Neural progenitor cell (in vitro differentiated cells): ENCODE data around the gene RBM15. TPM values are rescaled to one million over a fixed set of nuclear protein-coding genes. Genes with fewer than 3 reads are reported as not detected.

Experiments used
- DNase-seq: peaks from one replicate; pipeline ENCODE4 v3.0.0-alpha.2; 2016; ENCODE audit warnings: low spot score
- H2AFZ ChIP-seq: fragments of 200-600 bp; sonication (generic); replicated peaks from 2 replicates; pipeline ENCODE4 v1.6.1; 2016; ENCODE audit warnings: antibody characterized with exemption
- H3F3A ChIP-seq: fragments of 200-600 bp; sonication (generic); 2 replicates; pipeline ENCODE4 v1.6.1; 2016; ENCODE audit warnings: antibody characterized with exemption, low read depth
- H3K27ac ChIP-seq: fragments of 200-600 bp; sonication (generic); 2 replicates; pipeline ENCODE4 v1.5.1; 2016; ENCODE audit warnings: mild to moderate bottlenecking
- H3K27me3 ChIP-seq: fragments of 200-600 bp; sonication (generic); 2 replicates; pipeline ENCODE4 v1.6.1; 2016; ENCODE audit warnings: mild to moderate bottlenecking, moderate library complexity
- H3K36me3 ChIP-seq: fragments of 200-600 bp; sonication (generic); 2 replicates; pipeline ENCODE4 v1.5.1; 2016
- H3K4me1 ChIP-seq: fragments of 200-600 bp; sonication (generic); 2 replicates; pipeline ENCODE4 v1.6.1; 2016; ENCODE audit warnings: mixed run types
- H3K4me2 ChIP-seq: fragments of 200-600 bp; sonication (generic); 2 replicates; pipeline ENCODE4 v1.6.1; 2016
- H3K4me3 ChIP-seq: fragments of 200-600 bp; sonication (generic); 2 replicates; pipeline ENCODE4 v1.5.1; 2016
- H3K79me2 ChIP-seq: fragments of 200-600 bp; sonication (generic); 2 replicates; pipeline ENCODE4 v1.6.1; 2016; ENCODE audit warnings: low read depth
- H3K9ac ChIP-seq: fragments of 200-600 bp; sonication (generic); 2 replicates; pipeline ENCODE4 v1.6.1; 2016
- H3K9me3 ChIP-seq: fragments of 200-600 bp; sonication (generic); 2 replicates; pipeline ENCODE4 v1.5.1; 2016; ENCODE audit warnings: low read depth
- H4K20me1 ChIP-seq: fragments of 200-600 bp; sonication (generic); 2 replicates; pipeline ENCODE4 v1.6.1; 2016; ENCODE audit warnings: low read depth
- H3K27ac Mint-ChIP-seq: 3 replicates; pipeline ENCODE4 v1.8.0; 2021; ENCODE audit warnings: mixed read lengths
- H3K27me3 Mint-ChIP-seq: 2 replicates; pipeline ENCODE4 v1.8.0; 2022; ENCODE audit warnings: low read depth, mild to moderate bottlenecking, inconsistent platforms, moderate library complexity, mixed read lengths; ENCODE audit not compliant: insufficient read depth
- H3K36me3 Mint-ChIP-seq: 3 replicates; pipeline ENCODE4 v1.8.0; 2021; ENCODE audit warnings: mixed read lengths
- H3K4me1 Mint-ChIP-seq: 3 replicates; pipeline ENCODE4 v1.8.0; 2021; ENCODE audit warnings: mixed read lengths
- H3K4me3 Mint-ChIP-seq: 3 replicates; pipeline ENCODE4 v1.8.0; 2021; ENCODE audit warnings: mild to moderate bottlenecking, moderate library complexity, mixed read lengths
- H3K9me3 Mint-ChIP-seq: 3 replicates; pipeline ENCODE4 v1.8.0; 2020; ENCODE audit warnings: mixed read lengths
- EZH2 ChIP-seq: fragments of 200-600 bp; sonication (generic); IDR thresholded peaks from 2 replicates; pipeline ENCODE4 v1.6.1; 2017; ENCODE audit warnings: antibody characterized with exemption, mild to moderate bottlenecking, moderate library complexity
- EZH2phosphoT487 ChIP-seq: fragments of 200-600 bp; sonication (generic); IDR thresholded peaks from 2 replicates; pipeline ENCODE4 v1.6.1; 2017; ENCODE audit warnings: antibody characterized with exemption
- total RNA-seq: library from RNA; depleted of rRNA; stranded (reverse); fragments of >200 nt; gene quantifications from 2 replicates; pipeline ENCODE4 v1.2.3, GENCODE V29; 2015; ENCODE audit warnings: low replicate concordance
- TF ChIP-seq, protein P1 (sequence below): fragments of 200-600 bp; sonication (generic); IDR thresholded peaks from 2 replicates; pipeline ENCODE4 v1.5.1; 2017; ENCODE audit warnings: antibody characterized with exemption, mild to moderate bottlenecking

Gene RBM15
- total RNA-seq, 1 donor from 2014 or later = 66.9 TPM

- no peak overlapping the region for H3K4me3 Mint-ChIP-seq
- peaks cover 4% of the 10 kb centered on the region for H3K27me3 Mint-ChIP-seq
- Histone ChIP-seq H2AFZ (no peak overlapping the region), H3K27me3 (no peaks in the 10 kb centered on the region), H3K4me3 (no peak overlapping the region), H3F3A (no peaks in the 10 kb centered on the region), H3K9ac (no peak overlapping the region), H3K4me1 (no peaks in the 10 kb centered on the region), H3K27ac (no peak overlapping the region), H3K79me2 (no peaks in the 10 kb centered on the region), H3K9me3 (no peaks in the 10 kb centered on the region), H3K36me3 (no peaks in the 10 kb centered on the region), H3K4me2 (no peak overlapping the region), H4K20me1 (no peaks in the 10 kb centered on the region)
- H3K4me1 Mint-ChIP-seq = peaks cover 9% of the 10 kb centered on the region
- no peak for TF ChIP-seq EZH2
- TF ChIP-seq, protein P1, sequence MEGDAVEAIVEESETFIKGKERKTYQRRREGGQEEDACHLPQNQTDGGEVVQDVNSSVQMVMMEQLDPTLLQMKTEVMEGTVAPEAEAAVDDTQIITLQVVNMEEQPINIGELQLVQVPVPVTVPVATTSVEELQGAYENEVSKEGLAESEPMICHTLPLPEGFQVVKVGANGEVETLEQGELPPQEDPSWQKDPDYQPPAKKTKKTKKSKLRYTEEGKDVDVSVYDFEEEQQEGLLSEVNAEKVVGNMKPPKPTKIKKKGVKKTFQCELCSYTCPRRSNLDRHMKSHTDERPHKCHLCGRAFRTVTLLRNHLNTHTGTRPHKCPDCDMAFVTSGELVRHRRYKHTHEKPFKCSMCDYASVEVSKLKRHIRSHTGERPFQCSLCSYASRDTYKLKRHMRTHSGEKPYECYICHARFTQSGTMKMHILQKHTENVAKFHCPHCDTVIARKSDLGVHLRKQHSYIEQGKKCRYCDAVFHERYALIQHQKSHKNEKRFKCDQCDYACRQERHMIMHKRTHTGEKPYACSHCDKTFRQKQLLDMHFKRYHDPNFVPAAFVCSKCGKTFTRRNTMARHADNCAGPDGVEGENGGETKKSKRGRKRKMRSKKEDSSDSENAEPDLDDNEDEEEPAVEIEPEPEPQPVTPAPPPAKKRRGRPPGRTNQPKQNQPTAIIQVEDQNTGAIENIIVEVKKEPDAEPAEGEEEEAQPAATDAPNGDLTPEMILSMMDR = no peak
- TF ChIP-seq EZH2phosphoT487 = no peak
- no peak overlapping the region for H3K27ac Mint-ChIP-seq
- no peaks in the 10 kb centered on the region for H3K9me3 Mint-ChIP-seq
- no peaks in the 10 kb centered on the region for H3K36me3 Mint-ChIP-seq
- no peak for DNase-seq
Observed at GRCh38 chr1:110293601-110294104, 45.5 kb upstream of the RBM15 start.

DNA sequence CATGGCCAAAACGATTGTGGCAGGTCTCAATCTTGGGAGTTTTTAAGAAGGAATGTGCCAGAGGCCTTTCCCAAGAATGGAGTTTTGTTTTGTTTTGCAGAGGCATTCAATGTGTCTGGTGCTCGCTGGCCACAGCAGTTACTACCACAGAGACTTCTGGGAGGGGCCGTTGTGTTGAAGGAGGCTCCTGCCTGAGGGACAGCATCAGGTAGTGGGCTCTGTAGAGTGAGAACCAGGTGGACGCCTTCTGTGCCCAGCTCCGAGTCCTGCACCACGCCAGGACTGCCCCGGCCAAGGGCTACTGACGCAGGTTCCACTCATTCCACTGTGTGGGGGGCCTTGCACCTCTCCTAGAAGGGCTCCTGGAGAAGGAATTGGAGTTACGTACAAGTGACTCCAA lies 44.9 kb upstream of the RBM15 start:
- Histone ChIP-seq H4K20me1 (no peaks in the 10 kb centered on the region), H3K27me3 (no peaks in the 10 kb centered on the region), H2AFZ (no peak overlapping the region), H3K9me3 (no peaks in the 10 kb centered on the region), H3K4me2 (no peak overlapping the region), H3K27ac (no peak overlapping the region), H3K9ac (no peak overlapping the region), H3K36me3 (no peaks in the 10 kb centered on the region), H3F3A (no peaks in the 10 kb centered on the region), H3K4me1 (no peaks in the 10 kb centered on the region), H3K79me2 (no peaks in the 10 kb centered on the region), H3K4me3 (no peak overlapping the region)
- H3K4me1 Mint-ChIP-seq = peaks cover 9% of the 10 kb centered on the region
- DNase-seq = no peak
- H3K4me3 Mint-ChIP-seq = no peak overlapping the region
- no peaks in the 10 kb centered on the region for H3K9me3 Mint-ChIP-seq
- TF ChIP-seq EZH2 (no peak), EZH2phosphoT487 (no peak)
- TF ChIP-seq, protein P1 = no peak
- H3K27ac Mint-ChIP-seq = no peak overlapping the region
- H3K36me3 Mint-ChIP-seq = no peaks in the 10 kb centered on the region
- peaks cover 3% of the 10 kb centered on the region for H3K27me3 Mint-ChIP-seq

GRCh38 chr1:110298991-110299390 lies 40.2 kb upstream of the RBM15 start:
- Mint-ChIP-seq H3K36me3 (no peaks in the 10 kb centered on the region), H3K4me3 (no peak overlapping the region), H3K27me3 (peaks cover 6% of the 10 kb centered on the region), H3K4me1 (no peaks in the 10 kb centered on the region), H3K27ac (no peak overlapping the region), H3K9me3 (no peaks in the 10 kb centered on the region)
- Histone ChIP-seq H3K79me2 (no peaks in the 10 kb centered on the region), H4K20me1 (no peaks in the 10 kb centered on the region), H3F3A (no peaks in the 10 kb centered on the region), H3K9ac (no peak overlapping the region), H3K36me3 (no peaks in the 10 kb centered on the region), H3K4me3 (no peak overlapping the region), H2AFZ (no peak overlapping the region), H3K4me1 (no peaks in the 10 kb centered on the region), H3K9me3 (no peaks in the 10 kb centered on the region), H3K27me3 (no peaks in the 10 kb centered on the region), H3K27ac (no peak overlapping the region), H3K4me2 (no peak overlapping the region)
- no peak for DNase-seq
- TF ChIP-seq EZH2phosphoT487 (no peak), EZH2 (no peak)
- TF ChIP-seq, protein P1 = no peak
